GM12801 (cell line): ENCODE data around the gene ZNF827.

Source experiments
- CTCF ChIP-seq: IDR thresholded peaks from one replicate; pipeline ENCODE4 v1.5.1; 2011; ENCODE audit warnings: control low read depth; ENCODE audit not compliant: insufficient read length; ENCODE audit errors: extremely low read depth

The ZNF827 gene

GRCh38 chr4:145861336-145862318 lies 77.0 kb downstream of the ZNF827 start:
- no peak for TF ChIP-seq CTCF

GRCh38 chr4:145860897-145861296 lies 77.7 kb downstream of the ZNF827 start:
- TF ChIP-seq CTCF: no peak

- TF ChIP-seq CTCF: no peak
Observed at GRCh38 chr4:145860446-145860845, 78.2 kb downstream of the ZNF827 start.

- no peak for TF ChIP-seq CTCF
Observed at GRCh38 chr4:145859926-145860325, 78.7 kb downstream of the ZNF827 start.

- no peak for TF ChIP-seq CTCF
Observed at GRCh38 chr4:145859426-145859825, 79.2 kb downstream of the ZNF827 start.

GRCh38 chr4:145852256-145852839 lies 86.3 kb downstream of the ZNF827 start:
- no peak for TF ChIP-seq CTCF

GRCh38 chr4:145851511-145852201 lies 87.0 kb downstream of the ZNF827 start:
- no peak for TF ChIP-seq CTCF
